ENCODE data around the gene DNM1L. TPM values are rescaled to one million over a fixed set of nuclear protein-coding genes. Genes with fewer than 3 reads are reported as not detected.
"Not testable (repeated sequence)": the region's sequence is repeated elsewhere in the genome, so short reads cannot be mapped to it uniquely, and the experiment has no call there.

The DNM1L gene
- total RNA-seq, 3 donors from 2014 or later = 58.8 to 64.9 (median 62.6) TPM

GRCh38 chr12:32705783-32706182 lies 26.7 kb downstream of the DNM1L start:
- Histone ChIP-seq H3K36me3 (ENCODE audit: low read depth) (no peaks in the 10 kb centered on the region), H3K4me1 (ENCODE audit: low read depth) (no peaks in the 10 kb centered on the region), H3K4me3 (no peak overlapping the region), H3K9me3 (no peaks in the 10 kb centered on the region)
- DNase-seq (no peak), ATAC-seq (no peak)
- TF ChIP-seq CTCF (IDR thresholded peaks at IDR 0.05) = no peak
- intact Hi-C loops (cut with DNase I, micrococcal nuclease) = no loop called here

- Histone ChIP-seq H3K9me3 (no peaks in the 10 kb centered on the region), H3K4me3 (no peak overlapping the region), H3K36me3 (ENCODE audit: low read depth) (no peaks in the 10 kb centered on the region), H3K4me1 (ENCODE audit: low read depth) (no peaks in the 10 kb centered on the region)
- no peak for TF ChIP-seq CTCF (IDR thresholded peaks at IDR 0.05)
- no peak for DNase-seq
- ATAC-seq = no peak
- intact Hi-C loops (cut with DNase I, micrococcal nuclease) = no loop called here
Observed at GRCh38 chr12:32706335-32707024, 27.4 kb downstream of the DNM1L start.

GRCh38 chr12:32708926-32709325 lies 29.8 kb downstream of the DNM1L start:
- no peak for TF ChIP-seq CTCF (IDR thresholded peaks at IDR 0.05)
- Histone ChIP-seq H3K36me3 (ENCODE audit: low read depth) (no peaks in the 10 kb centered on the region), H3K4me1 (ENCODE audit: low read depth) (no peaks in the 10 kb centered on the region), H3K9me3 (no peaks in the 10 kb centered on the region), H3K4me3 (no peak overlapping the region)
- intact Hi-C loops (cut with DNase I, micrococcal nuclease) = no loop called here
- DNase-seq (no peak), ATAC-seq (no peak)

- H3K4me3 ChIP-seq = no peak overlapping the region
- DNase-seq (peak in 1 of 3 donors; percentile 52), ATAC-seq (no peak)
- no peaks in the 10 kb centered on the region for H3K36me3 ChIP-seq (ENCODE audit: low read depth)
- TF ChIP-seq CTCF (IDR thresholded peaks at IDR 0.05) = no peak
- no peaks in the 10 kb centered on the region for H3K9me3 ChIP-seq
- no peaks in the 10 kb centered on the region for H3K4me1 ChIP-seq (ENCODE audit: low read depth)
- intact Hi-C loops (cut with DNase I, micrococcal nuclease) = no loop called here
Observed at GRCh38 chr12:32714772-32715171, 35.7 kb downstream of the DNM1L start.

- no peak overlapping the region for H3K4me3 ChIP-seq
- ATAC-seq = no peak
- H3K4me1 ChIP-seq (ENCODE audit: low read depth) = no peaks in the 10 kb centered on the region
- intact Hi-C loops (cut with DNase I, micrococcal nuclease) = no loop called here
- H3K9me3 ChIP-seq = no peaks in the 10 kb centered on the region
- TF ChIP-seq CTCF (IDR thresholded peaks at IDR 0.05) = no peak
- no peak for DNase-seq
- H3K36me3 ChIP-seq (ENCODE audit: low read depth) = no peaks in the 10 kb centered on the region
Observed at GRCh38 chr12:32718926-32719325, 39.8 kb downstream of the DNM1L start.

- H3K9me3 ChIP-seq; intact Hi-C loops (cut with DNase I, micrococcal nuclease); H3K4me3 ChIP-seq; H3K4me1 ChIP-seq (ENCODE audit: low read depth); DNase-seq; ATAC-seq; H3K36me3 ChIP-seq (ENCODE audit: low read depth): not testable (repeated sequence)
Observed at GRCh38 chr12:32725308-32725707, 46.2 kb downstream of the DNM1L start.

All from mucosa of descending colon (tissue), 3 donors.